ENCODE results near the gene WDFY2.

Gene WDFY2

GRCh38 chr13:51758691-51759090 is 174.4 kb downstream of the WDFY2 start:
- no peaks in the 10 kb centered on the region for H3K4me1 ChIP-seq (ENCODE audit: control insufficient read depth in 1 of 2, insufficient read depth in 2 of 2, low read length in 2 of 2)
- no peak for DNase-seq
- H3K4ac ChIP-seq (ENCODE audit: low read depth, low read length), result no peak overlapping the region
- H3K27me3 ChIP-seq (ENCODE audit: insufficient read depth, low read length), result no peaks in the 10 kb centered on the region
- no peak overlapping the region for H3K4me3 ChIP-seq (ENCODE audit: low read depth, low read length)
- no peak overlapping the region for H3K27ac ChIP-seq (ENCODE audit: low read depth, low read length)
- no peak overlapping the region for H2AK5ac ChIP-seq (ENCODE audit: low read length)
- no peaks in the 10 kb centered on the region for H3K79me2 ChIP-seq (ENCODE audit: control insufficient read depth, insufficient read depth, low read length, poor library complexity)
- H2BK12ac ChIP-seq (ENCODE audit: low read length), result no peak overlapping the region
- H2BK120ac ChIP-seq (ENCODE audit: insufficient read depth, low read length, poor library complexity), result no peak overlapping the region
- no peak overlapping the region for H3K9ac ChIP-seq (ENCODE audit: low read length)
- H2BK5ac ChIP-seq (ENCODE audit: low read depth, low read length, poor library complexity), result no peak overlapping the region
- no peak overlapping the region for H3K23ac ChIP-seq (ENCODE audit: low read length)
- H2AFZ ChIP-seq (ENCODE audit: insufficient read depth, low read length, poor library complexity), result no peak overlapping the region
- no CpG with 5 or more reads among the region's 6 CpGs for WGBS (ENCODE audit: extremely low coverage, insufficient coverage, insufficient read length)
- H3K36me3 ChIP-seq (ENCODE audit: control insufficient read depth in 1 of 2, insufficient read depth in 2 of 2, low read length in 2 of 2), result peaks cover 22 to 42% of the 10 kb centered on the region in 2 experiments
- H4K12ac ChIP-seq (ENCODE audit: low read depth, low read length), result no peak overlapping the region
- H3K79me1 ChIP-seq (ENCODE audit: low read length), result no peaks in the 10 kb centered on the region
- H3K14ac ChIP-seq (ENCODE audit: low read length), result no peak overlapping the region
- no peak overlapping the region for H4K8ac ChIP-seq (ENCODE audit: low read depth, low read length)
- H3K18ac ChIP-seq (ENCODE audit: low read length), result no peak overlapping the region
- H4K91ac ChIP-seq (ENCODE audit: low read depth, low read length), result no peak overlapping the region
- no peak overlapping the region for H3K4me2 ChIP-seq (ENCODE audit: low read length)
- peaks cover 1% of the 10 kb centered on the region for H3K9me3 ChIP-seq (ENCODE audit: insufficient read depth, low read depth, low read length)

- Histone ChIP-seq H3K23ac (ENCODE audit: low read length) (no peak overlapping the region), H3K14ac (ENCODE audit: low read length) (no peak overlapping the region), H3K27ac (ENCODE audit: low read depth, low read length) (no peak overlapping the region), H3K9me3 (ENCODE audit: insufficient read depth, low read depth, low read length) (peaks cover 1% of the 10 kb centered on the region), H2BK5ac (ENCODE audit: low read depth, low read length, poor library complexity) (no peak overlapping the region), H3K9ac (ENCODE audit: low read length) (no peak overlapping the region), H3K4ac (ENCODE audit: low read depth, low read length) (no peak overlapping the region), H4K8ac (ENCODE audit: low read depth, low read length) (no peak overlapping the region), H4K91ac (ENCODE audit: low read depth, low read length) (no peak overlapping the region), H3K18ac (ENCODE audit: low read length) (no peak overlapping the region), H2BK12ac (ENCODE audit: low read length) (no peak overlapping the region), H3K79me2 (ENCODE audit: control insufficient read depth, insufficient read depth, low read length, poor library complexity) (no peaks in the 10 kb centered on the region), H3K4me1 (ENCODE audit: control insufficient read depth in 1 of 2, insufficient read depth in 2 of 2, low read length in 2 of 2) (no peaks in the 10 kb centered on the region), H3K36me3 (ENCODE audit: control insufficient read depth in 1 of 2, insufficient read depth in 2 of 2, low read length in 2 of 2) (peaks cover 24 to 43% of the 10 kb centered on the region in 2 experiments), H2AFZ (ENCODE audit: insufficient read depth, low read length, poor library complexity) (no peak overlapping the region), H3K4me2 (ENCODE audit: low read length) (no peak overlapping the region), H2AK5ac (ENCODE audit: low read length) (no peak overlapping the region), H4K12ac (ENCODE audit: low read depth, low read length) (no peak overlapping the region), H3K4me3 (ENCODE audit: low read depth, low read length) (no peak overlapping the region), H3K27me3 (ENCODE audit: insufficient read depth, low read length) (no peaks in the 10 kb centered on the region), H2BK120ac (ENCODE audit: insufficient read depth, low read length, poor library complexity) (no peak overlapping the region), H3K79me1 (ENCODE audit: low read length) (no peaks in the 10 kb centered on the region)
- DNase-seq, result no peak
- no CpG with 5 or more reads among the region's 5 CpGs for WGBS (ENCODE audit: extremely low coverage, insufficient coverage, insufficient read length)
These were observed 175.0 kb downstream of the WDFY2 start for GRCh38 chr13:51759240-51759639.

DNA sequence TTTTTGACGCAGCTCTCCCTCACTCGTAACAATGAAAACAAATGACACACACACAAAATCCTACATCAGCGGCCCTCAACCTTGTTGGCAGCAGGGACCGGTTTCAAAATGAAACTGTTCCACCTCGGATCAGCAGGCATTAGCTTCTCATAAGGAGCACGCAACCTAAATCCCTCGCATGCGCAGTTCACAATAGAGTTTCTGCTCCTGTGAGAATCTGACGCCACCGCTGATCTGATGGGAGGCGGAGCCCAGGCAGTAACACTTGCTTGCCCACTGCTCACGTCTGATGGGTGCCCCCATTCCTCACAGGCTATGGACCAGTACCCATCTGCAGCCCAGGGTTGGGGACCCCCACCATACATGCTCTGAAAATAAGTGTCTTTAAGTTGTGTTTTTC is 176.3 kb downstream of the WDFY2 start:
- Histone ChIP-seq H2BK5ac (ENCODE audit: low read depth, low read length, poor library complexity) (no peak overlapping the region), H3K4me2 (ENCODE audit: low read length) (no peak overlapping the region), H3K4me1 (ENCODE audit: control insufficient read depth in 1 of 2, insufficient read depth in 2 of 2, low read length in 2 of 2) (peaks cover 0 to 4% of the 10 kb centered on the region in 2 experiments)

DNA sequence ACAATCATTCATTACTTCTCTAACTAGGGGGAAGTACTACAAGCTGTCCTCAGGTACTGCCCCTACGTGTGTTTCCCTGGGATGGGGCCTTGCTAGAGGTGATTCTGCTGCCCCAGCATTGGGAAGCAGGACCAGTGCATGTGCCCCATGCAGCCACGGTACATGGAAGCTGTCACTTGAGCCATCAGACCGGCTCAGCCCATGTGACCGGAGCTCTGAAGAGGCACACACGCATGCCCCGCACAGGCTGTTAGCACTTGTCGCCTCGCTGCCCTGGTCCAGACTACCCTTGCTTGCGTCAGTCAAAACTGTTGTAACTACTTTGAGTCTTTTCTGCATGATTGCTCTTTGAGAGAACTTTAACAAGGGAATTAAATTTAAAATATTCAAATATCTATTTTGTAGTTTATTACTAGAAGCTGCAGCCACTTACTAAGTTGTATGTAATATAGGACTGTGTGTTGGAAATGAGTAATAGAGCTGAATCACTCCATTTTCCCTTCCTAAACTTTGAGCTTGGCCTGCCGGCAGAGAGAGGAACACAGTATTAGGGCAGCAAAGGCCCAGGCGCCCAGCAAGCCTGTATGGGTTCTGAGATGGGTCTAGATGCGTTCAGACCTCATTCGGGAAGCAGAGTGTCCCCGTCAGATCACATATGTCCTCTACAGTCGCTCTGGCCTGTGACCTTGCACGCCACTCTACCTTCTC is 177.5 kb downstream of the WDFY2 start:
- no peak overlapping the region for H2AFZ ChIP-seq (ENCODE audit: insufficient read depth, low read length, poor library complexity)
- H3K4me3 ChIP-seq (ENCODE audit: low read depth, low read length), result peak overlapping the region; percentile 2
- no peak overlapping the region for H3K4ac ChIP-seq (ENCODE audit: low read depth, low read length)
- peaks cover 0 to 4% of the 10 kb centered on the region in 2 experiments for H3K4me1 ChIP-seq (ENCODE audit: control insufficient read depth in 1 of 2, insufficient read depth in 2 of 2, low read length in 2 of 2)
- no peak overlapping the region for H3K4me2 ChIP-seq (ENCODE audit: low read length)
- no peak overlapping the region for H3K27ac ChIP-seq (ENCODE audit: low read depth, low read length)
- H3K79me2 ChIP-seq (ENCODE audit: control insufficient read depth, insufficient read depth, low read length, poor library complexity), result no peaks in the 10 kb centered on the region
- WGBS (ENCODE audit: extremely low coverage, insufficient coverage, insufficient read length), result no CpG with 5 or more reads among the region's 16 CpGs
- no peak for DNase-seq
- no peak overlapping the region for H3K23ac ChIP-seq (ENCODE audit: low read length)
- no peaks in the 10 kb centered on the region for H3K27me3 ChIP-seq (ENCODE audit: insufficient read depth, low read length)
- H3K9me3 ChIP-seq (ENCODE audit: insufficient read depth, low read depth, low read length), result peaks cover 1% of the 10 kb centered on the region
- no peaks in the 10 kb centered on the region for H3K79me1 ChIP-seq (ENCODE audit: low read length)
- H3K18ac ChIP-seq (ENCODE audit: low read length), result no peak overlapping the region
- no peak overlapping the region for H2BK12ac ChIP-seq (ENCODE audit: low read length)
- H3K9ac ChIP-seq (ENCODE audit: low read length), result no peak overlapping the region
- peaks cover 27 to 34% of the 10 kb centered on the region in 2 experiments for H3K36me3 ChIP-seq (ENCODE audit: control insufficient read depth in 1 of 2, insufficient read depth in 2 of 2, low read length in 2 of 2)
- H2BK120ac ChIP-seq (ENCODE audit: insufficient read depth, low read length, poor library complexity), result no peak overlapping the region
- no peak overlapping the region for H2AK5ac ChIP-seq (ENCODE audit: low read length)
- no peak overlapping the region for H4K12ac ChIP-seq (ENCODE audit: low read depth, low read length)
- no peak overlapping the region for H3K14ac ChIP-seq (ENCODE audit: low read length)
- H4K91ac ChIP-seq (ENCODE audit: low read depth, low read length), result no peak overlapping the region
- no peak overlapping the region for H4K8ac ChIP-seq (ENCODE audit: low read depth, low read length)
- H2BK5ac ChIP-seq (ENCODE audit: low read depth, low read length, poor library complexity), result no peak overlapping the region

More for the DNA sequence above, 176.3 kb downstream of the WDFY2 start:
- WGBS (ENCODE audit: extremely low coverage, insufficient coverage, insufficient read length), result no CpG with 5 or more reads among the region's 12 CpGs
- H3K79me1 ChIP-seq (ENCODE audit: low read length), result no peaks in the 10 kb centered on the region
- no peak overlapping the region for H3K27ac ChIP-seq (ENCODE audit: low read depth, low read length)
- H3K27me3 ChIP-seq (ENCODE audit: insufficient read depth, low read length), result no peaks in the 10 kb centered on the region
- no peak overlapping the region for H2BK12ac ChIP-seq (ENCODE audit: low read length)
- no peak for DNase-seq
- no peak overlapping the region for H2AFZ ChIP-seq (ENCODE audit: insufficient read depth, low read length, poor library complexity)
- H3K9ac ChIP-seq (ENCODE audit: low read length), result peak overlapping the region; percentile 36
- peaks cover 28 to 38% of the 10 kb centered on the region in 2 experiments for H3K36me3 ChIP-seq (ENCODE audit: control insufficient read depth in 1 of 2, insufficient read depth in 2 of 2, low read length in 2 of 2)
- H2AK5ac ChIP-seq (ENCODE audit: low read length), result no peak overlapping the region
- H3K4me3 ChIP-seq (ENCODE audit: low read depth, low read length), result peak overlapping the region; percentile 58
- H4K91ac ChIP-seq (ENCODE audit: low read depth, low read length), result no peak overlapping the region
- H3K79me2 ChIP-seq (ENCODE audit: control insufficient read depth, insufficient read depth, low read length, poor library complexity), result no peaks in the 10 kb centered on the region
- H3K9me3 ChIP-seq (ENCODE audit: insufficient read depth, low read depth, low read length), result peaks cover 1% of the 10 kb centered on the region
- H4K12ac ChIP-seq (ENCODE audit: low read depth, low read length), result no peak overlapping the region
- no peak overlapping the region for H4K8ac ChIP-seq (ENCODE audit: low read depth, low read length)
- no peak overlapping the region for H3K23ac ChIP-seq (ENCODE audit: low read length)
- no peak overlapping the region for H3K14ac ChIP-seq (ENCODE audit: low read length)
- no peak overlapping the region for H3K4ac ChIP-seq (ENCODE audit: low read depth, low read length)
- no peak overlapping the region for H2BK120ac ChIP-seq (ENCODE audit: insufficient read depth, low read length, poor library complexity)
- H3K18ac ChIP-seq (ENCODE audit: low read length), result no peak overlapping the region

Data from trophoblast cell (in vitro differentiated cells and primary cell).